Fibroblast of gingiva (primary cell): ENCODE results near the gene RPL27A.
"Not testable (repeated sequence)": the region's sequence is repeated elsewhere in the genome, so short reads cannot be mapped to it uniquely, and the experiment has no call there.

ENCODE experiments used
- DNase-seq: peaks from one replicate; pipeline ENCODE4 v3.0.0-alpha.2; 2011; ENCODE audit warnings: low read depth

The RPL27A gene

GRCh38 chr11:8682303-8683114 lies at the start of gene RPL27A, which contains the start of gene TRIM66:
Gene RPL27A (plus strand): TSS chr11:8682792. CDS start chr11:8682814, 22 bp downstream.
Gene TRIM66 (minus strand): TSS chr11:8682665. CDS start chr11:8672274, 10,391 bp downstream.
- DNase-seq = peak; percentile 96

GRCh38 chr11:8634498-8634897 lies 48.1 kb upstream of the RPL27A start:
- no peak for DNase-seq

- DNase-seq = no peak
These were observed 46.5 kb upstream of the RPL27A start for GRCh38 chr11:8636127-8636526.

- DNase-seq = no peak
These were observed 44.3 kb upstream of the RPL27A start for GRCh38 chr11:8638300-8638699.

- no peak for DNase-seq
These were observed 42.9 kb upstream of the RPL27A start for GRCh38 chr11:8639655-8640054.

- no peak for DNase-seq
These were observed 42.2 kb upstream of the RPL27A start for GRCh38 chr11:8640267-8640906.

- DNase-seq = no peak
These were observed 41.3 kb upstream of the RPL27A start for GRCh38 chr11:8641332-8641731.

- DNase-seq = no peak
These were observed 40.3 kb upstream of the RPL27A start for GRCh38 chr11:8642196-8642841.

- no peak for DNase-seq
These were observed 35.7 kb upstream of the RPL27A start for GRCh38 chr11:8646873-8647272.

GRCh38 chr11:8649361-8649760 lies 33.2 kb upstream of the RPL27A start:
- DNase-seq = no peak

GRCh38 chr11:8650401-8650990 lies 32.1 kb upstream of the RPL27A start:
- DNase-seq = peak; percentile 22

GRCh38 chr11:8652140-8652539 lies 30.5 kb upstream of the RPL27A start:
- DNase-seq = peak; percentile 84

- DNase-seq = no peak
These were observed 28.1 kb upstream of the RPL27A start for GRCh38 chr11:8654503-8654902.

GRCh38 chr11:8656291-8656690 lies 26.3 kb upstream of the RPL27A start:
- DNase-seq = no peak

GRCh38 chr11:8658321-8659057 lies 24.1 kb upstream of the RPL27A start:
- no peak for DNase-seq

- no peak for DNase-seq
These were observed 21.4 kb upstream of the RPL27A start for GRCh38 chr11:8661001-8661795.

- no peak for DNase-seq
These were observed 17.4 kb upstream of the RPL27A start for GRCh38 chr11:8665222-8665621.

GRCh38 chr11:8670081-8670480 lies 12.5 kb upstream of the RPL27A start:
- DNase-seq = not testable (repeated sequence)

GRCh38 chr11:8671193-8671612 lies 11.4 kb upstream of the RPL27A start:
- peak; percentile 97 for DNase-seq

- no peak for DNase-seq
These were observed 10.9 kb upstream of the RPL27A start for GRCh38 chr11:8671651-8672062.

GRCh38 chr11:8672346-8672745 lies 10.2 kb upstream of the RPL27A start:
- DNase-seq = no peak
